Measurements from ENCODE around the gene GSDMA.

- TF ChIP-seq CTCF (IDR thresholded peaks at IDR 0.05; ENCODE audit: insufficient read depth, low read depth, low read length) (no peak), EZH2 (IDR thresholded peaks at IDR 0.05; ENCODE audit: insufficient read depth, low read length) (no peak)
Measured at GRCh38 chr17:39921323-39921722, 41.5 kb upstream of the GSDMA start.

Measured in astrocyte (in vitro differentiated cells and primary cell).